ENCODE results near the gene LRIG2.
A peak's percentile ranks its signal among the peaks of the same experiment; 100 is the strongest.
"Not testable (repeated sequence)": the region's sequence is repeated elsewhere in the genome, so short reads cannot be mapped to it uniquely, and the experiment has no call there.

Gene LRIG2, protein sequence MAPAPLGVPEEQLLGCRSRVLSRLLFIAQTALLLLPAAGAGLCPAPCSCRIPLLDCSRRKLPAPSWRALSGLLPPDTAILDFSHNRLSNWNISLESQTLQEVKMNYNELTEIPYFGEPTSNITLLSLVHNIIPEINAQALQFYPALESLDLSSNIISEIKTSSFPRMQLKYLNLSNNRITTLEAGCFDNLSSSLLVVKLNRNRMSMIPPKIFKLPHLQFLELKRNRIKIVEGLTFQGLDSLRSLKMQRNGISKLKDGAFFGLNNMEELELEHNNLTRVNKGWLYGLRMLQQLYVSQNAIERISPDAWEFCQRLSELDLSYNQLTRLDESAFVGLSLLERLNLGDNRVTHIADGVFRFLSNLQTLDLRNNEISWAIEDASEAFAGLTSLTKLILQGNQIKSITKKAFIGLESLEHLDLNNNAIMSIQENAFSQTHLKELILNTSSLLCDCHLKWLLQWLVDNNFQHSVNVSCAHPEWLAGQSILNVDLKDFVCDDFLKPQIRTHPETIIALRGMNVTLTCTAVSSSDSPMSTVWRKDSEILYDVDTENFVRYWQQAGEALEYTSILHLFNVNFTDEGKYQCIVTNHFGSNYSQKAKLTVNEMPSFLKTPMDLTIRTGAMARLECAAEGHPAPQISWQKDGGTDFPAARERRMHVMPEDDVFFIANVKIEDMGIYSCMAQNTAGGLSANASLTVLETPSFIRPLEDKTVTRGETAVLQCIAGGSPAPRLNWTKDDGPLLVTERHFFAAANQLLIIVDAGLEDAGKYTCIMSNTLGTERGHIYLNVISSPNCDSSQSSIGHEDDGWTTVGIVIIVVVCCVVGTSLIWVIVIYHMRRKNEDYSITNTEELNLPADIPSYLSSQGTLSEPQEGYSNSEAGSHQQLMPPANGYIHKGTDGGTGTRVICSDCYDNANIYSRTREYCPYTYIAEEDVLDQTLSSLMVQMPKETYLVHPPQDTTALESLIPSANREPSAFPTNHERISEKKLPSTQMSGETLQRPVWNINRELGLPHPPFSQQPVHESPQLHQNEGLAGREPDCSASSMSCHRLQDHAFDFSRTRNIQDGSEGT

DNA sequence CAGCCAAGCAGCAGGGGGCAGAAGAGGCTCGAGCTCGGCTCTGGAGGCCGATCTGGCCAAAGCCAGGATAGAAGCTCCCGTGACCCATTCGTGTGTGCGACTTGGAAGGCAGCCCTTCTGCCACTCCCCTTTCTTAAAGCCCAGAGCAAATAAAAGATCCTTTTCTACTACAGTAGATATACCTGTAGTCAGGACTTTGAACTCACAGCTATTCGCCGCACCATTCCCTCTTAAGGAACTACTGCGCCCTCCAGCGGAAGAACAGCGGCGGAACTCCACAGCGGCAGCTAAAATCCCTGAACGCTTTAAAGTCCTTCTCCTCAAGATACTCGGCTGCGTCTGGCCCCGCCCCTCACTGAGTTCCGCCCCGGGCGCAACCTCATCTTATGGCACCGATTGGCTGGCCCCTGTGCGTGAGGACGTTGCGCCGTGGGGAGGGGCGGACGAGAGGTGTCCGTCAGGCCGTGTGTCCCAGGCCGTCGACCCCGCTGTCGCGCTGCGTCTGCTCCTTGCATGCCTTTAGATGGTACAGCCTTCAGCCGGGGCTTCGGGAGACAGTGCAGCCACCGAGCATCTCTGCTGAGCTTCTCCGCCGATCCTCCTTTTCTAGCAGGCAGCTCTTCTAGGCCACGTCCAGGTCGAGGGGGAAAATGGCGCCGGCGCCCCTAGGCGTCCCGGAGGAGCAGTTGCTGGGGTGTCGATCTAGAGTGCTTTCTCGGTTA lies at the start of gene LRIG2:
Gene LRIG2 (plus strand): TSS at position 442 of the 722 bp plus-strand sequence. CDS start 209 bp downstream, at position 651.
- ChIA-PET CTCF (interaction anchor here (0.7 to 3.7 kb wide), 91 partner anchors 9 to 1210 kb away, joined by 3 to 118 read pairs (median 4); partner anchors contain the start of genes PHTF1, PPM1J and SLC16A1), POLR2A (interaction anchor here (0.7 to 1.4 kb wide), 6 partner anchors 16 to 192 kb away, joined by 3 to 9 read pairs (median 4); partner anchors contain the start of gene SLC16A1)
- DNase-seq (ENCODE audit: extremely low spot score), result peak; percentile 95
- TF ChIP-seq, protein P1, sequence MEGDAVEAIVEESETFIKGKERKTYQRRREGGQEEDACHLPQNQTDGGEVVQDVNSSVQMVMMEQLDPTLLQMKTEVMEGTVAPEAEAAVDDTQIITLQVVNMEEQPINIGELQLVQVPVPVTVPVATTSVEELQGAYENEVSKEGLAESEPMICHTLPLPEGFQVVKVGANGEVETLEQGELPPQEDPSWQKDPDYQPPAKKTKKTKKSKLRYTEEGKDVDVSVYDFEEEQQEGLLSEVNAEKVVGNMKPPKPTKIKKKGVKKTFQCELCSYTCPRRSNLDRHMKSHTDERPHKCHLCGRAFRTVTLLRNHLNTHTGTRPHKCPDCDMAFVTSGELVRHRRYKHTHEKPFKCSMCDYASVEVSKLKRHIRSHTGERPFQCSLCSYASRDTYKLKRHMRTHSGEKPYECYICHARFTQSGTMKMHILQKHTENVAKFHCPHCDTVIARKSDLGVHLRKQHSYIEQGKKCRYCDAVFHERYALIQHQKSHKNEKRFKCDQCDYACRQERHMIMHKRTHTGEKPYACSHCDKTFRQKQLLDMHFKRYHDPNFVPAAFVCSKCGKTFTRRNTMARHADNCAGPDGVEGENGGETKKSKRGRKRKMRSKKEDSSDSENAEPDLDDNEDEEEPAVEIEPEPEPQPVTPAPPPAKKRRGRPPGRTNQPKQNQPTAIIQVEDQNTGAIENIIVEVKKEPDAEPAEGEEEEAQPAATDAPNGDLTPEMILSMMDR (IDR thresholded peaks at IDR 0.05; ENCODE audit: control extremely low read depth, extremely low read depth, low read depth, missing control alignments), result peak; percentile 94

DNA sequence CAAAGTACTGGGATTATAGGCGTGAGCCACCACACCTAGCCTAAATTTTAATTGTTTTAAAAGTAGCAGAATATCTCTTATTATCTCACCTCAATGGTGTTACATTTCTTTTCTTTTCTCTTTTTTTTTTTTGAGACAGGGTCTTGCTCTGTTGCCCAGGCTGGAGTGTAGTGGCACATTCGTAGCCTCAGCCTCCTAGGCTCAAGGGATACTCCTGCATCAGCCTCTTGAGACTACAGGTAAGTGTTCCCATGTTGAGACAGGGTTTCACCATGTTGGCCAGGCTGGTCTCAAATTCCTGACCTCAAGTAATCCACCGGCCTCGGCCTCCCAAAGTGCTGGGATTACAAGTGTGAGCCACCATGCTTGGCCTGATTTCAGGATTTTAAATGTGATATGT lies 49.7 kb upstream of the LRIG2 start:
- POLR2A ChIA-PET; DNase-seq (ENCODE audit: extremely low spot score): not testable (repeated sequence)
- CTCF ChIA-PET, result interaction anchor here (1.5 to 2.7 kb wide), 2 partner anchors 19 to 29 kb away, joined by 3 to 5 read pairs; no protein-coding TSS in a partner anchor

DNA sequence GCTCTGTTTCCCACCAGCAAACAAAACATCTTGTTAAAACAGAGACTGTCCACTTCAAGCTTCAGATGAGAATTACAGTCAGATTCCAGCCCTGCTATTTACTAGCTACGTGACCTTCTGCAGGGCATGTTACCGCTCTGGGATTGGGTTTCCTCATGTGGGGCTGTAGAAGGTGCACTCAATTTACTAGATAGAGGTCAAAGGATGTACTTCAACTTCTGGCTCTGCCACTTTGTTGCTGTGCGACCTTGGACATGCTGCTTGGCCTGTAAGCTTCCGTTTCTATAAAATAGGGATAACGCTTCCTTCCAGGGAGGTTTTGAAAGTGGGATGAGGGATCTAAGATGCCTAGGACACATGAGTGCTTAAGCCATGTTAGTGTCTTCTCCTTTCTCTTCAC lies 46.0 kb upstream of the LRIG2 start:
- ChIA-PET POLR2A (no interaction called here), CTCF (interaction anchor here (0.8 to 1.3 kb wide), 3 partner anchors 14 to 223 kb away, joined by 3 to 4 read pairs (median 3); no protein-coding TSS in a partner anchor)
- TF ChIP-seq, protein P1 (IDR thresholded peaks at IDR 0.05; ENCODE audit: control extremely low read depth, extremely low read depth, low read depth, missing control alignments), result no peak
- DNase-seq (ENCODE audit: extremely low spot score), result no peak

DNA sequence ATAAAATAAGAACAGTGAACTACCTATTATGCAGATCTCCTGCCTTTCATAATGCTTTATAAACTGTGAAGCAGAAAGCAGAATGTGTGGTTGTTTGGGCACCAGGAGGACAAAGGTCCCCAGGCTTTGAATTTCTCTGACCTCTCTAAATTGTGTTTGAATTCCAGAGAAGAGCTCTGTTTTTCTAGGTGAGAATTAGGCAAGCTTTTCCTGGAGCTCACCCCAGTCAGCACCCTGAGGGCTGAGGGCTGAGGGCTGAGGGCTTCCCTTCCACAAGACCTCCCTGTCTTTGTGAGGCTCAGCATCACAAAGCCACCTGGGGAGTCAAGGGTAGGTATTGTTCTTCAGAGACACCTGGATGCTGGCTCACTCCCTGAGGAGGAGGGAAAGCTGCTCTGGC lies 45.5 kb upstream of the LRIG2 start:
- ChIA-PET CTCF (interaction anchor here (0.8 to 1.5 kb wide), 4 partner anchors 13 to 312 kb away, joined by 3 to 4 read pairs (median 3); partner anchors contain the start of gene PPM1J), POLR2A (no interaction called here)
- no peak for DNase-seq (ENCODE audit: extremely low spot score)

DNA sequence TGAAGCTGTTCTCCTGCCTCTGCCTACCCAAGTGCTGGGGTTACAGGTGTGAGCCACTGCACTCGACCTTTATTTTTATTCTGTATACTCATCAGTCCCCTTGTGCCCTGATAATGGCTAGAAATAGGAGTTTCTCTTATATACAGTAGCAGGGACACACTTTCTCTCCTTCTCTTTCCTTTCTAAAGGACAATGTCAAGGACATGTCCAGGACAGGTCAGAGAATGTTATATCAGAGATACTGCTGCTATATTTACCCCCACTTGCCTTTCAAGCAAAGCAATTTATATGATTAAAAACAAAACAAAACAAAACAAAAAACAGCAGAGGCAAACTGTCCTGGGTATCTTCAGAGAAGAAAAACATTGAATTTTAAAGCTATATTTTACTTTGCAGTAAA lies 43.2 kb upstream of the LRIG2 start:
- POLR2A ChIA-PET, result no interaction called here
- TF ChIP-seq, protein P1 (IDR thresholded peaks at IDR 0.05; ENCODE audit: control extremely low read depth, extremely low read depth, low read depth, missing control alignments), result no peak
- CTCF ChIA-PET, result interaction anchor here (1.6 to 2.9 kb wide), 2 partner anchors 12 to 139 kb away, joined by 3 to 8 read pairs; no protein-coding TSS in a partner anchor
- no peak for DNase-seq (ENCODE audit: extremely low spot score)

More for the DNA sequence above, 45.5 kb upstream of the LRIG2 start:
- TF ChIP-seq, protein P1 (IDR thresholded peaks at IDR 0.05; ENCODE audit: control extremely low read depth, extremely low read depth, low read depth, missing control alignments), result no peak

DNA sequence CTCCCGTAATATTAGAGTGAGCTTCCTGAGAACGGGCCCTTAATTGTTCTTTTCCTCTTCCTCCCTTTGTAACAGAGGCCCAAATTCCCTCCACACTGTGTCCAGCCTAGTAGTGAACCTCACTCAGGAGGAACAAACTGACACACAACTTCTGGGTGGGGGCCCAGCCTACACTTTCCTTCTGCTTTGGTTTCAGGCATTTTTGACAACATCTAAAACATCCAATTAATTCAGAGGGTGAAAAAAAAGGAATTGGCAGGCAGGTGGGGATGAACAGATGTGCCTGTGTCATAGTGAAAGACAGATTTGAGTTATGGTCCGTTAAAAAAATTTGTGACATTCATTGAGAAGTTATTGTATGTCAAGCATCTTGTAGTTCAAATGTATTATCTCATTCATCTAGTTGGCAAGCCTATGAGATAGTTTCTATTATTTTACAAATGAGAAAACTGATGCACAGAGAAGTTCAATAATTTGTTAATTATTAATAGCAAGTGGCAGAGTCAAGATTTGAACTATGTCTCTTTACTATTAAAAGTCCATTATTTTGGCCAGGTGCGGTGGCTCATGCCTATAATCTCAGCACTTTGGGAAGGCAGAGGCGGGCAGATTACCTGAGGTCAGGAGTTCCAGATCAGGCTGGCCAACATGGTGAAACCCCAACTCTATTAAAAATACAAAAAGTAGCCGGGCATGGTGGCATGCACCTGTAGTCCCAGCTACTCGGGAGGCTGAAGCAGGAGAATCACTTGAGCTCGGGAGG lies 41.6 kb upstream of the LRIG2 start:
- POLR2A ChIA-PET, result no interaction called here
- CTCF ChIA-PET, result interaction anchor here (1.2 to 3.1 kb wide), 4 partner anchors 11 to 141 kb away, joined by 3 to 18 read pairs (median 6); no protein-coding TSS in a partner anchor
- DNase-seq (ENCODE audit: extremely low spot score), result peak; percentile 45
- TF ChIP-seq, protein P1 (IDR thresholded peaks at IDR 0.05; ENCODE audit: control extremely low read depth, extremely low read depth, low read depth, missing control alignments), result no peak

Measured in GM10248 (cell line).